ENCODE data around the gene EMC8.

GRCh38 chr16:85832570-85833218, 33.4 kb upstream of the EMC8 start:
- TF ChIP-seq CTCF (conservative IDR thresholded peaks at IDR 0.05; ENCODE audit: low read length) (no peak), EZH2phosphoT487 (IDR thresholded peaks at IDR 0.05; ENCODE audit: borderline replicate concordance) (no peak)
